HUDEP-2 (cell line): ENCODE results near the gene HELZ2.
A peak's percentile ranks its signal among the peaks of the same experiment; 100 is the strongest.
"Not testable (repeated sequence)": the region's sequence is repeated elsewhere in the genome, so short reads cannot be mapped to it uniquely, and the experiment has no call there.

Experiments used
- DNase-seq, 76 experiments: peaks; one replicate each; lab custom pipeline; 2025; ENCODE audit not compliant: unreplicated experiment in 76 of 76; lab: John Stamatoyannopoulos, UW

Gene HELZ2

GRCh38 chr20:63574156-63574828, at the start of gene HELZ2:
HELZ2 (minus strand) TSS chr20:63574239; CDS start chr20:63572385, 1,854 bp downstream.
- DNase-seq = peak in 53 of 76 experiments; percentile 10 to 75 (median 46)

- no peak for DNase-seq
Observed at GRCh38 chr20:63622732-63623131, 48.7 kb upstream of the HELZ2 start.

GRCh38 chr20:63622096-63622495, 48.1 kb upstream of the HELZ2 start:
- no peak for DNase-seq

- no peak for DNase-seq
Observed at GRCh38 chr20:63620991-63621390, 47.0 kb upstream of the HELZ2 start.

- DNase-seq = no peak
Observed at GRCh38 chr20:63619505-63619904, 45.5 kb upstream of the HELZ2 start.

- no peak for DNase-seq
Observed at GRCh38 chr20:63619086-63619485, 45.0 kb upstream of the HELZ2 start.

- DNase-seq = no peak
Observed at GRCh38 chr20:63618291-63618980, 44.4 kb upstream of the HELZ2 start.

GRCh38 chr20:63617876-63618265, 43.8 kb upstream of the HELZ2 start:
- DNase-seq = no peak

- no peak for DNase-seq
Observed at GRCh38 chr20:63617092-63617875, 43.2 kb upstream of the HELZ2 start.

- DNase-seq = peak in 1 of 76 experiments; percentile 31
Observed at GRCh38 chr20:63613863-63614594, 40.0 kb upstream of the HELZ2 start.

- DNase-seq = no peak
Observed at GRCh38 chr20:63612276-63612931, 38.4 kb upstream of the HELZ2 start.

GRCh38 chr20:63611646-63612045, 37.6 kb upstream of the HELZ2 start:
- DNase-seq = no peak

GRCh38 chr20:63610581-63611435, 36.8 kb upstream of the HELZ2 start:
- DNase-seq = no peak

- no peak for DNase-seq
Observed at GRCh38 chr20:63606686-63607085, 32.6 kb upstream of the HELZ2 start.

- DNase-seq = no peak
Observed at GRCh38 chr20:63602321-63602720, 28.3 kb upstream of the HELZ2 start.

GRCh38 chr20:63601679-63602078, 27.6 kb upstream of the HELZ2 start:
- DNase-seq = not testable (repeated sequence)

- no peak for DNase-seq
Observed at GRCh38 chr20:63599396-63600050, 25.5 kb upstream of the HELZ2 start.

GRCh38 chr20:63598479-63599395, 24.7 kb upstream of the HELZ2 start:
- DNase-seq = no peak
